HG03045 (cell line): ENCODE measurements around the gene FOXN1.
"Not testable (repeated sequence)": the region's sequence is repeated elsewhere in the genome, so short reads cannot be mapped to it uniquely, and the experiment has no call there.

Experiments used
- ATAC-seq: cut with Tn5 transposase; IDR thresholded peaks from one replicate; pipeline ENCODE4 v1.9.1; 2021; ENCODE audit warnings: mild to moderate bottlenecking, moderate library complexity; ENCODE audit not compliant: unreplicated experiment

Gene FOXN1

DNA sequence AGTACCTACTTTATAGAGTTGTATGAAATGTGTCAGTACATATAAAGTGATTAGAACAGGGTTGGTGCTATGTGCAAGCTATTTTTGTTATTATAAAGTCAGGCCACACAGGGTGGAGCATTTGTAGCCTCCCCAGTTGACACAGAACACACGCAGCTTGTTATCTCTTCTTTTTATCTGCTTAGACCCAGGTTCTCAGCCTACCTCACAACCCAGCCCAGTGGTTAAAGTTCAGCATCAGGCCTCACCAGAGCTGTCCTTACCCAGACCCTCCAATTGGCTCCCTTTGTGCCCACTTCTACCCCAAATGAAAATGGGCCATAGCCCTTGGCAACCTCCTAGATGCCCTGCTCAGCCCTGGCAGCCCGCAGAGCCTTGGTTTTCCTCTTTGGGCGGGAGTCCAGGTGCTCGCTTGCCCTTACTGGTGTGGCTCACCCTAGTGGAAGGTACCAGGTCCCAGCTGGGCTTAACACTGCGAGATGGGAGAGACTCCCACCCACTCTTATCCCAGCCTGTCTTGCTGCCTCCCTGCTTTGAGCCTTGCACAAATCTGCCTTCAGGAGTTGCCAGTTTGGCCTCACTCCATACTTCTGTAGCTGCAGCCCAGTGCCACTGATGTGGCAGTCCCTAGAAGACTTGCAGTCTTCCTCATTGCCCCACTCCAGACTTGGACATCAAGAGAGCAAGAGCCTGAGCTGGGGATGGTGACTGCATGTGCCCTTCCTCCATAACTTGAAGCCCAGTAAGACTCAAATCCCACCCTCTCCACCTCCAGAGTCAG lies 66.3 kb downstream of the FOXN1 start:
- ATAC-seq = no peak

DNA sequence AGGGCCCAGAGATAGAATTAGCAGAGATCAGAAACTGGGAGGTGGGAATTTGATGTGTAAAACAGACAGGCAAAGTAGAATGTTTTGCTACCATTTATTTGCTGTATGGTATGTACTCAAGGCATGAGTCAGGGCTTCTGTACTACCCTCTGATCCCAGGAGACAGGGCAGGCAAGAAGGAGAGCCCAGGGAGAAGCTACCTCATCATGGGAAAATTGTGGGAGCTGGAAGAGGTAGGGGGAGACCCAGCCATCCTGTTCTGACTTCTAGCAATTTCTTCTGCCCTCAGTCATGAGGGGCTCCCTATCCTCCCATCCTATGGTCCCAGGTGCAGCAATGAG lies 66.9 kb downstream of the FOXN1 start:
- no peak for ATAC-seq

DNA sequence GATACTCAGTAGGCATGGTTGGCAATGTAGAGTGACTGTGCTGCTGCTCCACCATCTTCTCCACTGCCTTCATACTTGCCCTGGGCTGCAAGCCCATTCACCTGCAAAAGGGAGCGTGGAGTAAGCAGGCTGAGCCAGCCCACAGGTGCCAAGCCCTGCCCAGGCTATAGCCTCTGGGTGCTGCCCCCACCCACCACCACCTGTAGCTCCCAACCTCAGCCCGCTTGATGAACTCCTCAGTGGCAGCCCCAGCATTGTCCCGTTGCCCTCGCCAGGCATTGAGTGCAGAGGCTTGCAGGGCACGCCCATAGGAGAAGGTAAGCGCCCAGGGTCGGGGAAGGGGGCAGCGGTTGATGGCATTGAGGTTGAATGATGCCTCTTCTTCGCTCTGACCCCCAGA lies 67.4 kb downstream of the FOXN1 start:
- ATAC-seq = no peak

DNA sequence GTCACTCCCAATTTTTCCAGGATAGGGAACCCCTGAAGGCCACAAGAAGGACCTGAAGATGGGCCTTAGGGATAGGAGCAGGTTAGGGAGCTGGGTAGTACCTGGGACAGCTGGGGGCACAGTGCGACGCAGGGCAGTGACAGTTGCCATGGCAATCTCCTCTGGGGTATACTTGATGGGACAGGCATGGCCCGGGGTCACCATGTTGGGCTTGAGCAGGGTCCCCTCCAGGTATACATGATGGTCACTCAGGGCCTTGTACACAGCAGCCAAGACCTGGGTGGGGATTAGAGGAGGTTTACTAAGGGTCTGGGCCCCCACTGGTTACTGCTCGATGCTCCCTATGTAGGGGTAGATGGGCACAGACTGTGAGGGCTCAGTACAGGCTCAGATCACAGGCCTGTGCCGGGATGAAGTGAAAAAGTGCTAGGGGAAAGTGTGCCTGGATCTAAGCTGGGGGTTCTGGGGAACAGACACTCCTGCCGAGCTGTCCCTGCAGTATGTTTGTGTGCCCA lies 67.9 kb downstream of the FOXN1 start:
- no peak for ATAC-seq

DNA sequence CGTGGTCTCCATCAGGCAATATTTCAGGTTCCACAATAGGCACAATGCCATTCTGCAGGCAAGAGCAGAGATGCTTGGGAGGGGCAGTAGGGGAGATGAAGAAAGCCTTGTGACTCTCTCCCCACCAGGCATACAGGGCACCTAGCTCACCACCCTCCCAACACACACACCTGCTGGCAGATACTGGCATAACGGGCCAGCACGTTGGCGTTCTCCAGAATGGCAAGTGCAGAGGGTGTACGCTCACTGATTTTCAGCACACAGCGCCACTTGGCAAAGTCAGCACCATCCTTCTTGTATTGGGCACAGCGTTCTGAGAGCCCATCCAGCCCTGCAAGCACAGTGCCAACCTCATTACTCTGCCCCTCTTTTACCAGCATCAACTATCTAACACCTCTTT lies 68.4 kb downstream of the FOXN1 start:
- no peak for ATAC-seq

DNA sequence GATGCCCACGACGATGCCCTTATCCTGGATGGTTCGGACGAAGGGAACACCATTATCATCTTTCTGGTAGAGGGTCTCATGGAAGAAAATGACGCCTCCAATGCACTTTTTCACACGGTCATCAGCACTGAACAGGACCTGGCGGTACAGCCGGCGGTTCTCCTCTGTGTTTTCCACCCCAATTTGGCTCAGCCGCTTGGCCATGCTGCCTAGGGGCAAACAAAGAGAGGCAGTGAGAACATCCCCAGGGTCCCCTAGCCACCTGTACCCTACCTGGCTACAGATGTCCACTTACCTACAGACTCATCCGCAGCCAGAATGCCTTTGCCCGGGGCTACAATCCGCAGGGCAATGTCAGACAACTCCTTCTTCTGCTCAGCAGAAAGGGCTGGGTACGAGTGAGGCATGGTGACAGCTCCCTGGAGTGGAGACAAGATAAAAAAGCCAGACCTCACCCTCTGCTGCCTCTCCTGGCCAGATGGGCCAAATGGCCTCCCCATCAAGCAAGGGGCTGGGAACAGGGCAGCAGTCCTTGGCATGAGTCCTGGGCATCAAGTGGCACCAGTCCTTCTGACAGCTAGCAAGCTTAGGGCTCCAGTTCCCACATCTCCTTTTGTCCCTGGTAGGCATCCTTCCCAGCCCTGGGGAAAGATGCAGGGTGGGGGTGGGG lies 69.1 kb downstream of the FOXN1 start:
- ATAC-seq = no peak

DNA sequence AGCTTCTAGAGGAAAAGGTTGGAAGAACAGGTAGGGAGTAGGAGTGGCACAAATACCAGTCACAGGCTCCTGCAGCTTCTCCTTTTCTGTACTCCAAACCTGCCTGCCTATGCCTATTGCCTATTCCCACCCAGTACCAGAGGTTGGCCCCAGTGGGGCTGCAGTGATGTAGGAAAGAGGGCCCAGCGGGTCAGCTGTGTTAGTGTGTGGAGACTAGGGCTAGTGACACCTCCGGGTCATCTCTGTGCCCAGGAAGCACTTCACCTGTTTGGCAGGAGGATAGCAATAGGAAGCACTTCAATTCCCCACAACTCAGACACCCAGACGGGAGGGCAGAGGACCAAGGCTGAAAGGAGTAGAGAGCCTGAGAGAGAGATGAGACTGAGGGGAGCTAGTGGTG lies 69.9 kb downstream of the FOXN1 start:
- ATAC-seq = not testable (repeated sequence)

DNA sequence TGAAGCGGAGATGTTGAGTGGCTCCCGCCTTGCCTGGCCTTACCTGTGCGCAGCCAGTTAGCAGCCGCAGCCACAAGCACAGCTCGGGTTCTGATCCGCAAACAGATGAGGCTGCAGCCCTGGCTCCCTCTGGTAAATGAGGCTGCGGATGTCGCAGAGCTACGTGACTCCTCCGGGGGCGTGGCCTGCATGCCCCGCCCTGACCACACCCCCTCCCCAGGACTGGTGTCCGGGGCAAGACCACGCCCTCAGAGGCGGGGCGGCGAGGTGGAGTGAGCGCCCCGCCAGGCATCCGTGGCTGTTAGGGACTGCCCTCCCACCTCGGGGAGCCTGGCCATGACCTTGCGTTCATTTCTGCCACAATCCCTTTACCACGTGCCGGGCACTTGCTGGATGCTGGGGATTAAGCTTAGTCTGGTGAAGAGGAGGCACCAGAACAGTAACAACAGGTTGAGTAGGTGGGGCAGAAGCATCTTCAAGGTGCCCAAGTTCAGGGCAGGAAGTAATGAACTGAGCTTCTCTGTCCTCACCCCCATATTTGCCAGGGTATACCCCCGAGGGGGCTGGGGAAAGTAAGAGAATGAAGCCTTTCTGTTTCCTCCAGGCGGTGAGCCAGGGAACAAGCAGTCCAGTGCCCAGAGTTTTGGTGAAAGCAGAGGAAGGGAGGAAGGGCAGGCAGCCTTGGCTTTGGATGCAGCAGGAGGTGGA lies 70.8 kb downstream of the FOXN1 start, which contains the start of gene ALDOC:
Gene ALDOC (minus strand): TSS at position 138 of the 708 bp plus-strand sequence. CDS start 1,363 bp downstream, outside the sequence.
- ATAC-seq = peak; percentile 80

DNA sequence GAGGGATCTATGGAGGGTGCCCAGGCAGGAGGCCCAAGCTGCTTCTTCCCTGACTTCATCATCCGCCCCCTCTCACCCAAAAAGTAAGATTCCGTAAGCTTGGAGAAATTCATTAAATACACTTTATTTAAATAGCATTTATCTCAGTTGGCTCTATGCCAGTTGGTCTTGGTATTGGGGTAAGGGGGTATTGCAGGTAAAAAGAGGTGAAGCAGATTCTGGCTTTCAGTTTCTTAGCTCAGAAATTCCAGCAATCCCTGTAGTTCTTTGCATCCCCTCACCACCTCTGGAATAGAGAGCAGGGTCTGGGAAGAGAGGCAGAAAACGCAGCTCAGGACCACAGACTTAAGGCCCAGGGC lies 71.3 kb downstream of the FOXN1 start:
- ATAC-seq = no peak

DNA sequence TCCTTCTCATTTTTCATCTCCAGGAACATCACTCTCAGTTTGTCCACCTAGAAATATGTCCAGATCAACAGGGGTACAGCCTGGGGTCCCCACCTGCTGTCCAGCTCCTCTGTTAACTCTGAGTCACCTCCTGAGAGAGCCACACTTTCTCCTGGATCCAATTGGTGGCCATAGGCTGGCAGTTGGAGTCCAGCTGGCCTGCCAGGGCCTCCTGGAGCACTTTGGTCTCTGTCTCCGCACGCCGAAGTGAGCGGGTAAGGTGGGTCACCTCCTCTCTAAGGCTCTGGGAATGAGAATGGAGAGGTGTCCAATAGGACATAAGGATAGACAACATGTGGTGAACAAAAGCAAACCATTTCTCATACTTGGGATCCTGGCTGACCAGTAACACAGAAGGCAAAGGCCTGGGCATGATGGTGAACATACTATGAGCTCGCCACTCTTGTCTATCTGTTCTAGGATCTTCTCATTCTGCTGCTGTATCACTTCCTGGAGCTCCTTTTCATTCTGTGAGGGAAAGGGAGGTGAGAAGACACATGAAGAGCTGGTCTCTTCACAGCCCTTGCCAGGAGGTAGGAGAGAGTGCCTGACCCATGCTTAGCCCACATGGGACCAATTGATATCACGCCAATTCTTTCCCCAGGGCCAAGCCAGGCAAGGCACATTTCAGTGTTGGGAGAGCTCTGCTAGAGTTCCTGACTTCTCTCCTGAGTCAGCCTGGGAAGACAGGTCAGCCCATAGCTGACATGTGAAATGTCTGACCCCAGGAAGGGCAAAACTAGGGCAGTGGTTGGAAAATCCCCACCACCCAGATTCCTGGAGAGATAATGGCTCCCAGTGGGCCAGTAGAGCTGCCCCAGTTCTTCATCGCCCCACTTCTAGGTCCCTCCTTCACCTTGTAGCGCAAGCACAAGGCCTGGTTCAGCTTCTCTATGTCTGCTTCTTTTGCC lies 72.4 kb downstream of the FOXN1 start:
- no peak for ATAC-seq

DNA sequence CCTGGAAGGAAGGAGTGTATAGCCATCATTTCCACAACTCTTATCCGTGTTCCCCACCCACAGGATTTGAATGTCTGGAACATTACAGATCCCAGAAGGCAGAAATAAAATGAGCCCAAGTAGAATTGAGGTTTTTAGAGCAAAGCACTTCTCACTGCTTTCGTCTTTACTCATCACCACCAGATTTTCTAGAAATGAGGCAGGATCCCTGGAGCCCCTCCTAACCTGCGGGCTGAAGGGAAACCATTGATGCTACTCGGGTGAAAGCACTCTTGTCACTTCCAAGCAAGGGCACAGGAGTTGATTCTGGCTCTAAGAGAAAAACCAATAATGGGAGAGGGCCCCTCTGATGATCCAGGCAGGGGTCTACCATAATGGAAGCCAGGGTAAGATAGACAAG lies 73.4 kb downstream of the FOXN1 start:
- no peak for ATAC-seq

DNA sequence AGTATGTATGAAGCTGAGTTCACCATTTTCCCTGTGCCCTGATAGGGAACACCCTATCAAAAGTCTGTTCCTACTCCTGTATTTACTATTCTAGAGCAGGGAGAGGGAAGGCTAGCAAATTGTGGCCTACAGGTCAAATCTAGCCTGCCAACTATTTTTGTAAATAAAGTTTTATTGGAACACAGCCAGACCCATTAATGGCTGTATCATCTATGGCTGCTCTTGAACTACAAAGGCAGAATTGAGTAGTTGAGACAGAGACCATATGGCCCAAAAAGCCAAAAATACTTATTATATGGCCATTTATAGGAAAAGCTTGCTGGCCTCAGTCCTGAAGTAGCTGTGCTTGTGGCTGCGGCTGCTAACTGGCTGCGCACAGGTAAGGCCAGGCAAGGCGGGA lies 74.8 kb downstream of the FOXN1 start:
- no peak for ATAC-seq

DNA sequence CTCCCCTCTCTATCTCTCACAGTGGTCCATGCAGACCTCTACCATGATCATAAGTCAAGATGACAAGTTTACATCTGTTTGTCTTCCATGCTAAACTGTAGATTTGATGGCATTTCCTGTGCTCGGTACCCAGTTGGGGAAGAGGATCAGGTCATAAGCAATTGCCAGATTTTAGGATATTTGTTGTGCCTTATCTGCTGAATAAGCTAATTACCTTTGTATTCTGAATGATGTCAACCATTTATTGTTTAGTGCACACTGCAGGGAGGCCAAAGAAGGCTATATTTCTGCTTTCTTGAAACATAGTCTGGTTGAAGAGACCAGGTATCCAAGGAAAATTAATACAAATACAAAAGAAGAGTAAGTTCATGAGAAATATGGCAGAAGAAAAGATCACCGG lies 76.4 kb downstream of the FOXN1 start:
- no peak for ATAC-seq

DNA sequence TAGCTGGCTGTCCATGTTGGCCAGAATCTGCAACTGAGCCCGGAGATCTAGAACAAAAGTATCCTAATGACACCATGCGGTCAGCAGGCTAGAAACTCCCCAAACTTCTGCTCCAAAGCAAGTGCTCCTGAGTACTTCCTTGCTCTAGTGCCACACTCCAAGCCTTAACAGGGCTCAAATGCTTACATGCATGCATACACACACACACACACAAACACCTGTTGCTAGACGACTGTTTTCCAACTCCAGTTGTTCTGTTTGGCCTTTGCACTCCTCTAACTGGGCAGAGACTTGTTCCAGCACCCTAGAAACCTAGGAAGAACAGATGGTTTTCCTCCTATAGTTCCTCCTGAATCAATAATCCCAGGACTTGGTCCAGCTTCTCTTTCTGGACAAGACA lies 78.3 kb downstream of the FOXN1 start:
- no peak for ATAC-seq

DNA sequence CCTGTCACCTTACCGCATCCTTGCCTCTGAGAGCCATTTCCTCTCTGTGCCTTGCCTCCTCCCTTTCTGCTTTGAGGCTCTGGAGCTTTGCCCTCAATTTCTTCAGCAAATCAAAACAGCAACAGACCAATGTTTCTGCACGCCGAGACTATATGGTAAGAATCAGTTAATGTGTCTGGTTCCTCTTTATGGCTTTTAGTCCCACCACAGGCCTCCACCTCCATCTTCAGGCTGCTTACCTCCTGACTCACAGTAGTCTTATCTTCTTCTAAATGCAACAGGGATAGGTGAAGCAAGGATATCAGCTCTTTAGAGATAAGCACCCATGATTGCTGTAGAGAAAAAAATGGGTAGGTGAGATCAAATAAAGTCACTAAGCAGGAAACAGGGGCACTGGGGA lies 79.7 kb downstream of the FOXN1 start:
- no peak for ATAC-seq
